Mesendoderm (in vitro differentiated cells): ENCODE measurements around the gene ADAM15.
A peak's percentile ranks its signal among the peaks of the same experiment; 100 is the strongest.

ENCODE experiments used
- DNase-seq: peaks from one replicate; pipeline ENCODE4 v3.0.0; 2013
- H2AK5ac ChIP-seq: 2 replicates; pipeline ENCODE4 v1.6.1; 2013; ENCODE audit warnings: low read length, inconsistent platforms
- H2BK120ac ChIP-seq: 2 replicates; pipeline ENCODE4 v1.6.1; 2013; ENCODE audit warnings: low read depth, mild to moderate bottlenecking, low read length, moderate library complexity, mixed read lengths
- H2BK15ac ChIP-seq: replicated peaks from 2 replicates; pipeline ENCODE4 v1.6.1; 2013; ENCODE audit warnings: low read depth, mild to moderate bottlenecking, moderate library complexity
- H2BK5ac ChIP-seq: 2 replicates; pipeline ENCODE4 v1.6.1; 2013; ENCODE audit warnings: low read length, inconsistent platforms
- H3K18ac ChIP-seq: 2 replicates; pipeline ENCODE4 v1.6.1; 2013; ENCODE audit warnings: mild to moderate bottlenecking, low read length, mixed read lengths
- H3K23ac ChIP-seq: one replicate; pipeline ENCODE4 v1.6.1; 2013; ENCODE audit warnings: low read length
- H3K27ac ChIP-seq: 2 replicates; pipeline ENCODE4 v1.5.1; 2013; ENCODE audit warnings: low read depth, mild to moderate bottlenecking, inconsistent platforms, low read length, moderate library complexity
- H3K27me3 ChIP-seq: 2 replicates; pipeline ENCODE4 v1.6.1; 2013; ENCODE audit warnings: low read length, control low read depth, mild to moderate bottlenecking, inconsistent platforms; ENCODE audit not compliant: insufficient read depth, poor library complexity
- H3K36me3 ChIP-seq: 2 replicates; pipeline ENCODE4 v1.6.1; 2013; ENCODE audit warnings: low read length, inconsistent platforms; ENCODE audit not compliant: control insufficient read depth, insufficient read depth
- H3K4ac ChIP-seq: one replicate; pipeline ENCODE4 v1.6.1; 2013; ENCODE audit warnings: low read depth, mild to moderate bottlenecking, low read length, moderate library complexity
- H3K4me1 ChIP-seq: 2 replicates; pipeline ENCODE4 v1.6.1; 2013; ENCODE audit warnings: low read depth, low read length, inconsistent platforms; ENCODE audit not compliant: control insufficient read depth
- H3K4me2 ChIP-seq: 2 replicates; pipeline ENCODE4 v1.6.1; 2013; ENCODE audit warnings: low read length
- H3K4me3 ChIP-seq: 2 replicates; pipeline ENCODE4 v1.5.1; 2013; ENCODE audit warnings: mild to moderate bottlenecking, low read length
- H3K56ac ChIP-seq: one replicate; pipeline ENCODE4 v1.6.1; 2013; ENCODE audit warnings: low read length
- H3K79me1 ChIP-seq: 2 replicates; pipeline ENCODE4 v1.6.1; 2013; ENCODE audit warnings: low read length, inconsistent platforms
- H3K79me2 ChIP-seq: 2 replicates; pipeline ENCODE4 v1.6.1; 2013; ENCODE audit warnings: mild to moderate bottlenecking, low read length; ENCODE audit not compliant: control insufficient read depth, insufficient read depth
- H3K9ac ChIP-seq: 2 replicates; pipeline ENCODE4 v1.6.1; 2013; ENCODE audit warnings: low read length, inconsistent platforms
- H4K5ac ChIP-seq: one replicate; pipeline ENCODE4 v1.6.1; 2013; ENCODE audit warnings: low read length
- H4K8ac ChIP-seq: one replicate; pipeline ENCODE4 v1.6.1; 2013; ENCODE audit warnings: low read depth, mild to moderate bottlenecking, control low read depth, low read length, moderate library complexity
- WGBS: extraction: QIAGEN DNeasy Blood & Tissue Kit; methylation state at CpG from one replicate; pipeline ENCODE4 v1.1.7; 2013; ENCODE audit warnings: low lambda C conversion rate, missing lambda C conversion rate; ENCODE audit not compliant: insufficient coverage; ENCODE audit errors: extremely low coverage; 5-methylcytosine and 5-hydroxymethylcytosine counted together

The ADAM15 gene

GRCh38 chr1:155032886-155033285, 18.2 kb upstream of the ADAM15 start:
- Histone ChIP-seq H3K23ac (no peak overlapping the region), H4K5ac (no peak overlapping the region), H3K56ac (no peak overlapping the region), H3K4ac (no peak overlapping the region), H3K27me3 (no peaks in the 10 kb centered on the region), H3K4me3 (no peak overlapping the region), H3K4me2 (no peak overlapping the region), H3K36me3 (no peaks in the 10 kb centered on the region), H3K79me2 (no peaks in the 10 kb centered on the region), H3K4me1 (no peaks in the 10 kb centered on the region), H3K18ac (no peak overlapping the region), H3K9ac (no peak overlapping the region), H2BK120ac (no peak overlapping the region), H4K8ac (no peak overlapping the region), H2AK5ac (no peak overlapping the region), H2BK5ac (no peak overlapping the region), H3K79me1 (no peaks in the 10 kb centered on the region), H2BK15ac (no peak overlapping the region), H3K27ac (no peak overlapping the region)
- WGBS = no CpG with 5 or more reads among the region's 12 CpGs
- DNase-seq = no peak

- no peak for DNase-seq
These were observed 17.6 kb upstream of the ADAM15 start, which contains the start of the genes DCST1 and DCST2 for GRCh38 chr1:155033524-155033923. DCST1 (plus strand) TSS chr1:155033824; CDS start chr1:155034037, 213 bp downstream. DCST2 (minus strand) TSS chr1:155033781; CDS start chr1:155033701, 80 bp downstream.

GRCh38 chr1:155034318-155035208, 16.6 kb upstream of the ADAM15 start:
- H2BK120ac ChIP-seq = no peak overlapping the region
- no peak overlapping the region for H3K9ac ChIP-seq
- H2BK15ac ChIP-seq = no peak overlapping the region
- H3K4me3 ChIP-seq = no peak overlapping the region
- H3K27me3 ChIP-seq = no peaks in the 10 kb centered on the region
- no peak overlapping the region for H2BK5ac ChIP-seq
- no peak overlapping the region for H4K8ac ChIP-seq
- no peak overlapping the region for H3K18ac ChIP-seq
- H3K4me1 ChIP-seq = no peaks in the 10 kb centered on the region
- H3K23ac ChIP-seq = peak overlapping the region; percentile 57
- H3K4me2 ChIP-seq = no peak overlapping the region
- WGBS = no CpG with 5 or more reads among the region's 20 CpGs
- H3K79me2 ChIP-seq = no peaks in the 10 kb centered on the region
- DNase-seq = no peak
- no peak overlapping the region for H3K4ac ChIP-seq
- no peak overlapping the region for H4K5ac ChIP-seq
- H3K56ac ChIP-seq = no peak overlapping the region
- no peak overlapping the region for H3K27ac ChIP-seq
- H2AK5ac ChIP-seq = no peak overlapping the region
- no peaks in the 10 kb centered on the region for H3K36me3 ChIP-seq
- no peaks in the 10 kb centered on the region for H3K79me1 ChIP-seq

More at GRCh38 chr1:155033524-155033923, 17.6 kb upstream of the ADAM15 start, which contains the start of the genes DCST1 and DCST2:
- H3K4me3 ChIP-seq = no peak within 1 kb of the TSS
- no peaks in the 10 kb centered on the region for H3K79me2 ChIP-seq
- no peak within 1 kb of the TSS for H3K4ac ChIP-seq
- no peak within 1 kb of the TSS for H2BK15ac ChIP-seq
- H3K18ac ChIP-seq = no peak within 1 kb of the TSS
- no peak within 1 kb of the TSS for H3K4me2 ChIP-seq
- H3K9ac ChIP-seq = no peak within 1 kb of the TSS
- H3K4me1 ChIP-seq = no peaks in the 10 kb centered on the region
- no peaks in the 10 kb centered on the region for H3K79me1 ChIP-seq
- H4K5ac ChIP-seq = no peak within 1 kb of the TSS
- H3K36me3 ChIP-seq = no peaks in the 10 kb centered on the region
- no CpG with 5 or more reads among the region's 9 CpGs for WGBS
- H2AK5ac ChIP-seq = no peak within 1 kb of the TSS
- H3K27me3 ChIP-seq = no peaks in the 10 kb centered on the region
- H3K27ac ChIP-seq = no peak within 1 kb of the TSS
- H3K56ac ChIP-seq = no peak within 1 kb of the TSS
- H3K23ac ChIP-seq = peak within 1 kb of the TSS; percentile 57
- H2BK120ac ChIP-seq = no peak within 1 kb of the TSS
- H2BK5ac ChIP-seq = no peak within 1 kb of the TSS
- H4K8ac ChIP-seq = no peak within 1 kb of the TSS

GRCh38 chr1:155035936-155036335, 15.2 kb upstream of the ADAM15 start:
- DNase-seq = no peak
- no peak overlapping the region for H4K8ac ChIP-seq
- H2BK15ac ChIP-seq = no peak overlapping the region
- no peak overlapping the region for H3K56ac ChIP-seq
- no peak overlapping the region for H2AK5ac ChIP-seq
- H4K5ac ChIP-seq = no peak overlapping the region
- no peaks in the 10 kb centered on the region for H3K79me2 ChIP-seq
- no peak overlapping the region for H3K18ac ChIP-seq
- no peak overlapping the region for H3K4me2 ChIP-seq
- H3K4me1 ChIP-seq = no peaks in the 10 kb centered on the region
- no peak overlapping the region for H2BK120ac ChIP-seq
- no peak overlapping the region for H3K27ac ChIP-seq
- H3K27me3 ChIP-seq = no peaks in the 10 kb centered on the region
- H3K4ac ChIP-seq = no peak overlapping the region
- H2BK5ac ChIP-seq = no peak overlapping the region
- no peaks in the 10 kb centered on the region for H3K36me3 ChIP-seq
- H3K23ac ChIP-seq = no peak overlapping the region
- WGBS = no CpG with 5 or more reads among the region's 2 CpGs
- H3K79me1 ChIP-seq = no peaks in the 10 kb centered on the region
- no peak overlapping the region for H3K4me3 ChIP-seq
- no peak overlapping the region for H3K9ac ChIP-seq

- no peaks in the 10 kb centered on the region for H3K79me1 ChIP-seq
- H2AK5ac ChIP-seq = no peak overlapping the region
- no peak overlapping the region for H3K4ac ChIP-seq
- no peak overlapping the region for H3K18ac ChIP-seq
- H4K5ac ChIP-seq = no peak overlapping the region
- no peaks in the 10 kb centered on the region for H3K79me2 ChIP-seq
- no peak overlapping the region for H2BK5ac ChIP-seq
- H4K8ac ChIP-seq = no peak overlapping the region
- H3K4me3 ChIP-seq = no peak overlapping the region
- WGBS = no CpG with 5 or more reads among the region's 3 CpGs
- no peak overlapping the region for H3K56ac ChIP-seq
- no peak overlapping the region for H3K4me2 ChIP-seq
- no peaks in the 10 kb centered on the region for H3K4me1 ChIP-seq
- H2BK15ac ChIP-seq = no peak overlapping the region
- H3K27ac ChIP-seq = no peak overlapping the region
- no peaks in the 10 kb centered on the region for H3K27me3 ChIP-seq
- H3K36me3 ChIP-seq = no peaks in the 10 kb centered on the region
- no peak overlapping the region for H3K23ac ChIP-seq
- no peak overlapping the region for H2BK120ac ChIP-seq
- no peak for DNase-seq
- H3K9ac ChIP-seq = no peak overlapping the region
These were observed 14.1 kb upstream of the ADAM15 start for GRCh38 chr1:155037043-155037442.
